ENCODE measurements around the gene OR5AN1. TPM values are rescaled to one million over a fixed set of nuclear protein-coding genes. Genes with fewer than 3 reads are reported as not detected.

OR5AN1 gene
- total and polyA plus RNA-seq, 10 of the 15 experiments (the other 5 are each of a cell fraction or from before 2014, with no cell fraction given) = not detected

- peak; percentile 80 for TF ChIP-seq CUX1 (IDR thresholded peaks at IDR 0.05; ENCODE audit: insufficient replicate concordance, low read depth, low read length)
- 0 out of 2 replicates have a peak, but pooled peaks have one; percentile 32 for TF ChIP-seq CBFB (IDR thresholded peaks at IDR 0.05; ENCODE audit: low read depth)
- TF ChIP-seq NKRF (conservative IDR thresholded peaks at IDR 0.05) = no peak
- peak; percentile 96 for TF ChIP-seq ZNF24 (IDR thresholded peaks at IDR 0.05)
- TF ChIP-seq RUNX3 (IDR thresholded peaks at IDR 0.05; ENCODE audit: low read length) = peak; percentile 90
- TF ChIP-seq PAX5 (IDR thresholded peaks at IDR 0.05; ENCODE audit: borderline replicate concordance, low read depth, low read length) = 0 out of 2 replicates have a peak, but pooled peaks have one; percentile 17
- no peak for TF ChIP-seq ZSCAN29 (IDR thresholded peaks at IDR 0.05)
- TF ChIP-seq NBN (IDR thresholded peaks at IDR 0.05) = peak; percentile 95
- peak; percentile 99 for TF ChIP-seq RELB (IDR thresholded peaks at IDR 0.05; ENCODE audit: low read depth)
- peak; percentile 70; the same call in 1 of the 2 replicates for TF ChIP-seq TCF7 (IDR thresholded peaks at IDR 0.05; ENCODE audit: borderline replicate concordance)
- peak; percentile 51; the same call in 1 of the 2 replicates for TF ChIP-seq ZBED1 (IDR thresholded peaks at IDR 0.05; ENCODE audit: borderline replicate concordance)
- TF ChIP-seq ZNF384 (IDR thresholded peaks at IDR 0.05; ENCODE audit: borderline replicate concordance, low read depth, low read length) = no peak
- peak; percentile 61; the same call in 1 of the 2 replicates for TF ChIP-seq IRF4 (IDR thresholded peaks at IDR 0.05; ENCODE audit: low read depth, low read length)
- TF ChIP-seq FOS (IDR thresholded peaks at IDR 0.05; ENCODE audit: borderline replicate concordance, extremely low read depth, insufficient read length) = no peak
- TF ChIP-seq MEF2A (IDR thresholded peaks at IDR 0.05; ENCODE audit: insufficient read depth, low read depth, low read length) = peak; percentile 43; the same call in 1 of the 2 replicates
- peak; percentile 91 for TF ChIP-seq IKZF1 (conservative IDR thresholded peaks at IDR 0.05)
- TF ChIP-seq MEF2B (IDR thresholded peaks at IDR 0.05; ENCODE audit: partially characterized antibody, poor library complexity, severe bottlenecking) = peak; percentile 71
- TF ChIP-seq POLR2AphosphoS5 (IDR thresholded peaks at IDR 0.05; ENCODE audit: low read length) = no peak
- no peak for TF ChIP-seq RB1 (IDR thresholded peaks at IDR 0.05; ENCODE audit: borderline replicate concordance)
- 0 out of 4 replicates have a peak, but pooled peaks of 1 of the 2 experiments have one; percentile 13 for TF ChIP-seq ETV6 (conservative IDR thresholded peaks at IDR 0.05 in 1 of 2, IDR thresholded peaks at IDR 0.05 in 1 of 2; ENCODE audit: borderline replicate concordance in 1 of 2, low read depth in 1 of 2)
- TF ChIP-seq BHLHE40 (IDR thresholded peaks at IDR 0.05; ENCODE audit: borderline replicate concordance in 1 of 2, low read depth in 2 of 2, low read length in 1 of 2) = 0 out of 4 replicates have a peak, but pooled peaks of 1 of the 2 experiments have one; percentile 21
Observed at GRCh38 chr11:59380263-59381059, 21.8 kb downstream of the OR5AN1 start (continued).
